GM19395 (cell line): ENCODE measurements around the gene SLC37A2.

Experiments used
- ATAC-seq: cut with Tn5 transposase; IDR thresholded peaks from one replicate; pipeline ENCODE4 v1.9.1; 2021; ENCODE audit warnings: mild to moderate bottlenecking, moderate library complexity; ENCODE audit not compliant: unreplicated experiment

The SLC37A2 gene

GRCh38 chr11:125108469-125108868 is 45.4 kb downstream of the SLC37A2 start:
- no peak for ATAC-seq

GRCh38 chr11:125110506-125110905 is 47.4 kb downstream of the SLC37A2 start:
- no peak for ATAC-seq

- no peak for ATAC-seq
Observed at GRCh38 chr11:125111001-125111342, 47.9 kb downstream of the SLC37A2 start.

- ATAC-seq = peak; percentile 98
Observed at GRCh38 chr11:125111343-125112207, 48.5 kb downstream of the SLC37A2 start, which contains the start of gene TMEM218. Gene TMEM218 (minus strand): TSS chr11:125111626. CDS start chr11:125102241, 9,385 bp downstream.

- no peak for ATAC-seq
Observed at GRCh38 chr11:125112208-125112604, 49.1 kb downstream of the SLC37A2 start.

- no peak for ATAC-seq
Observed at GRCh38 chr11:125114518-125114917, 51.4 kb downstream of the SLC37A2 start.

- ATAC-seq = no peak
Observed at GRCh38 chr11:125117429-125117828, 54.3 kb downstream of the SLC37A2 start.

GRCh38 chr11:125123194-125123946 is 60.3 kb downstream of the SLC37A2 start:
- no peak for ATAC-seq

- ATAC-seq = peak; percentile 90
Observed at GRCh38 chr11:125123947-125124617, 61.0 kb downstream of the SLC37A2 start.

GRCh38 chr11:125124618-125124992 is 61.5 kb downstream of the SLC37A2 start:
- no peak for ATAC-seq

- no peak for ATAC-seq
Observed at GRCh38 chr11:125128450-125128849, 65.3 kb downstream of the SLC37A2 start.

- ATAC-seq = no peak
Observed at GRCh38 chr11:125129316-125129993, 66.3 kb downstream of the SLC37A2 start.

- ATAC-seq = no peak
Observed at GRCh38 chr11:125132071-125132470, 69.0 kb downstream of the SLC37A2 start.

GRCh38 chr11:125132596-125132995 is 69.5 kb downstream of the SLC37A2 start:
- ATAC-seq = no peak

GRCh38 chr11:125136001-125136400 is 72.9 kb downstream of the SLC37A2 start:
- no peak for ATAC-seq

- no peak for ATAC-seq
Observed at GRCh38 chr11:125138966-125139365, 75.9 kb downstream of the SLC37A2 start.

GRCh38 chr11:125139778-125140177 is 76.7 kb downstream of the SLC37A2 start:
- ATAC-seq = no peak
